ENCODE data around the gene GJC2. TPM values are rescaled to one million over a fixed set of nuclear protein-coding genes. Genes with fewer than 3 reads are reported as not detected.

Gene GJC2
- total and polyA plus RNA-seq, 2 donors (not counting 1 experiment from before 2014, with no cell fraction given) = 0.16 to 0.30 TPM

DNA sequence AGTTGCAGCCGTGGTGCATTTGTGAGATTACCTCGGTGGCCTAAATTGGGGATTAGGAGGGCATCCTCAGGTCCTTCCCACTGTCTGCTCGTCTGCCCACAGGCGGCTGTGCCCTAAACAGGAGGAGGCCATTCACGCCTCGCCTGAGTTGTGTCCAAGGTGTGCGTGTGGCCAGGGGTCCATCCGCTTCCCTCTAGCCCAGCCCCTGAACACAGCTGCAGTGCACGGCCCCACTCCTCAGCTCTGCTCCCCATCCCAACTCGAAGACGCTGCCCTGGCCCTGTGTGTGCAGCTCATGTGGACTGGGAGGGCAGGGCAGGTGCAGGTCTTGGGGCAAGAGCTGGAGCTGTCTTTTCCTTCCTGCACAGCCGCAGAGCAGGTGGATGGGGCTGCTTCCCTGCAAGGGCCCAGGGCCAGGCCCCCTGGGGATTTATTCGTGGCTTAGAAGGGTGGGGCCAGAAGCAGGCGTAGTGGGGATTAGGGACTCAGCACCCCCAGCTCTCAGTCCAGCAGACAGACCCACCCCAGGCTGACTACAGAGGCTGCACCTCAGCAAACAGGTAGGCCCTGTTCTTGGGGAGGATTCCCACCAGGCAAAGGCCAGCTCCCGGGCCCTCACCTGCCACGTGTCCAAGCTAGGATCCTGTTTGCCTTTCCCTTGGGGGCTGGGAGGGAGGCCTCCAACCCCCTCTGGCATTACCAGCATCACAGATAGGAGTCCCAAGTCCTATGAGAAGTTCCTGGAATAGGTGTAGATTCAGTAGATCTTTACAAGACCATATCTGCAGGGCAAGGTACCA lies 5.3 kb upstream of the GJC2 start:
- Histone ChIP-seq H4K20me1 (ENCODE audit: control insufficient read depth, insufficient read depth, low read length, poor library complexity, severe bottlenecking) (peaks cover 91% of the 10 kb centered on the region), H3K4me2 (replicated peaks; ENCODE audit: low read depth, low read length, poor library complexity, severe bottlenecking) (no peak overlapping the region), H2AFZ (ENCODE audit: insufficient read depth, low read depth, low read length, poor library complexity, severe bottlenecking) (no peak overlapping the region), H3K79me2 (ENCODE audit: control insufficient read depth, insufficient read depth, low read length) (peaks cover 65% of the 10 kb centered on the region), H3K36me3 (replicated peaks in 1 of 2; ENCODE audit: control extremely low read depth in 1 of 2, control insufficient read depth in 1 of 2, extremely low read depth in 1 of 2, insufficient read depth in 2 of 2, low read length in 1 of 2) (peaks cover 0 to 49% of the 10 kb centered on the region in 2 experiments), H3K4me1 (ENCODE audit: control insufficient read depth in 2 of 2, insufficient read depth in 2 of 2, low read length in 2 of 2) (peaks cover 31 to 44% of the 10 kb centered on the region in 2 donors), H3K9ac (ENCODE audit: low read length) (no peak overlapping the region), H3K27me3 (replicated peaks in 1 of 4; ENCODE audit: control extremely low read depth in 1 of 4, control insufficient read depth in 3 of 4, insufficient read depth in 4 of 4, low read length in 3 of 4) (no peaks in the 10 kb centered on the region), H3K4me3 (ENCODE audit: control extremely low read depth in 1 of 5, extremely low read depth in 1 of 5, insufficient read depth in 1 of 5, low read depth in 2 of 5, low read length in 4 of 5) (no peak overlapping the region), H3K9me3 (ENCODE audit: control extremely low read depth in 1 of 3, control insufficient read depth in 2 of 3, insufficient read depth in 1 of 3, low read length in 2 of 3) (peaks cover 0 to 2% (median 0%) of the 10 kb centered on the region in 3 donors), H3K27ac (ENCODE audit: low read length in 2 of 2) (no peak overlapping the region)
- TF ChIP-seq, protein P1, sequence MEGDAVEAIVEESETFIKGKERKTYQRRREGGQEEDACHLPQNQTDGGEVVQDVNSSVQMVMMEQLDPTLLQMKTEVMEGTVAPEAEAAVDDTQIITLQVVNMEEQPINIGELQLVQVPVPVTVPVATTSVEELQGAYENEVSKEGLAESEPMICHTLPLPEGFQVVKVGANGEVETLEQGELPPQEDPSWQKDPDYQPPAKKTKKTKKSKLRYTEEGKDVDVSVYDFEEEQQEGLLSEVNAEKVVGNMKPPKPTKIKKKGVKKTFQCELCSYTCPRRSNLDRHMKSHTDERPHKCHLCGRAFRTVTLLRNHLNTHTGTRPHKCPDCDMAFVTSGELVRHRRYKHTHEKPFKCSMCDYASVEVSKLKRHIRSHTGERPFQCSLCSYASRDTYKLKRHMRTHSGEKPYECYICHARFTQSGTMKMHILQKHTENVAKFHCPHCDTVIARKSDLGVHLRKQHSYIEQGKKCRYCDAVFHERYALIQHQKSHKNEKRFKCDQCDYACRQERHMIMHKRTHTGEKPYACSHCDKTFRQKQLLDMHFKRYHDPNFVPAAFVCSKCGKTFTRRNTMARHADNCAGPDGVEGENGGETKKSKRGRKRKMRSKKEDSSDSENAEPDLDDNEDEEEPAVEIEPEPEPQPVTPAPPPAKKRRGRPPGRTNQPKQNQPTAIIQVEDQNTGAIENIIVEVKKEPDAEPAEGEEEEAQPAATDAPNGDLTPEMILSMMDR (IDR thresholded peaks at IDR 0.05) = no peak
- no peak for TF ChIP-seq EZH2 (IDR thresholded peaks at IDR 0.05; ENCODE audit: borderline replicate concordance, insufficient read depth, low read depth, low read length, poor library complexity, severe bottlenecking)
- DNase-seq (no peak), ATAC-seq (ENCODE audit: low read depth) (no peak)
- CTCF ChIA-PET = interaction anchor here (1.4 kb wide), 1 partner anchor 14 kb away, joined by 4 read pairs; no protein-coding TSS in a partner anchor
- WGBS (ENCODE audit: insufficient coverage) = 73% methylated on average over 11 of the region's 16 CpGs
- H3K4me3 Mint-ChIP-seq = peak overlapping the region; percentile 29
- intact Hi-C loops (cut with micrococcal nuclease) = no loop called here
- no peaks in the 10 kb centered on the region for H3K9me3 Mint-ChIP-seq (ENCODE audit: insufficient read depth)
- H3K4me1 Mint-ChIP-seq = peaks cover 41% of the 10 kb centered on the region
- POLR2A ChIA-PET = interaction anchor here (0.6 kb wide), 1 partner anchor 15 kb away, joined by 8 read pairs; no protein-coding TSS in a partner anchor
- H3K27me3 Mint-ChIP-seq = no peaks in the 10 kb centered on the region
- H3K27ac Mint-ChIP-seq = no peak overlapping the region

DNA sequence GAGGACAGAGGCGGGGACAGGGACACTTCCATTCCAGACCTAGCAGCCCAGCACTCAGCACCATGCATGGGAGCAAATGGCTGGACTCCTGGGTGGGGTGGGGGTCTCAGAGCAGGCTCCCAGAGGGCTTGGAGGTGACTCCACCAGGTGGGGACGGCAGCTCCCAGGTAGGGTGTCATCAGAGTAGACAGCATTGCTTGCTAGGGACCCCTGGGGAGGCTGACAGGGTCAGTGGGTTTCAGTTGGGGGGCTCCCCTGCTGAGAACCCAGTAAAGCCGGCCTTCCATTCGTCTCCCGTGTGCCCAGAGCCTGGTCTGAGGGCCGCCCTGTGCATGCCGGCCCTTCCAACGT lies 4.8 kb upstream of the GJC2 start:
- H3K36me3 ChIP-seq (replicated peaks in 1 of 2; ENCODE audit: control extremely low read depth in 1 of 2, control insufficient read depth in 1 of 2, extremely low read depth in 1 of 2, insufficient read depth in 2 of 2, low read length in 1 of 2) = peaks cover 0 to 49% of the 10 kb centered on the region in 2 experiments
- H2AFZ ChIP-seq (ENCODE audit: insufficient read depth, low read depth, low read length, poor library complexity, severe bottlenecking) = no peak overlapping the region
- ChIA-PET CTCF (interaction anchor here (1.4 kb wide), 1 partner anchor 14 kb away, joined by 4 read pairs; no protein-coding TSS in a partner anchor), POLR2A (interaction anchor here (0.8 kb wide), 1 partner anchor 20 kb away, joined by 3 read pairs; the partner anchor contains the start of gene IBA57)
- Mint-ChIP-seq H3K27me3 (no peaks in the 10 kb centered on the region), H3K27ac (no peak overlapping the region), H3K4me1 (peaks cover 35% of the 10 kb centered on the region), H3K4me3 (no peak overlapping the region), H3K9me3 (ENCODE audit: insufficient read depth) (no peaks in the 10 kb centered on the region)
- no peak overlapping the region for H3K4me3 ChIP-seq (ENCODE audit: control extremely low read depth in 1 of 5, extremely low read depth in 1 of 5, insufficient read depth in 1 of 5, low read depth in 2 of 5, low read length in 4 of 5)
- 98% methylated on average over 7 of the region's 8 CpGs for WGBS (ENCODE audit: insufficient coverage)
- TF ChIP-seq EZH2 (IDR thresholded peaks at IDR 0.05; ENCODE audit: borderline replicate concordance, insufficient read depth, low read depth, low read length, poor library complexity, severe bottlenecking) = no peak
- TF ChIP-seq, protein P1 (IDR thresholded peaks at IDR 0.05) = no peak
- intact Hi-C loops (cut with micrococcal nuclease) = no loop called here
- peaks cover 30 to 42% of the 10 kb centered on the region in 2 donors for H3K4me1 ChIP-seq (ENCODE audit: control insufficient read depth in 2 of 2, insufficient read depth in 2 of 2, low read length in 2 of 2)
- peaks cover 65% of the 10 kb centered on the region for H3K79me2 ChIP-seq (ENCODE audit: control insufficient read depth, insufficient read depth, low read length)
- no peak for DNase-seq
- H4K20me1 ChIP-seq (ENCODE audit: control insufficient read depth, insufficient read depth, low read length, poor library complexity, severe bottlenecking) = peaks cover 97% of the 10 kb centered on the region
- no peak overlapping the region for H3K4me2 ChIP-seq (replicated peaks; ENCODE audit: low read depth, low read length, poor library complexity, severe bottlenecking)
- H3K9ac ChIP-seq (ENCODE audit: low read length) = no peak overlapping the region
- H3K27me3 ChIP-seq (replicated peaks in 1 of 4; ENCODE audit: control extremely low read depth in 1 of 4, control insufficient read depth in 3 of 4, insufficient read depth in 4 of 4, low read length in 3 of 4) = no peaks in the 10 kb centered on the region
- H3K9me3 ChIP-seq (ENCODE audit: control extremely low read depth in 1 of 3, control insufficient read depth in 2 of 3, insufficient read depth in 1 of 3, low read length in 2 of 3) = no peaks in the 10 kb centered on the region
- ATAC-seq (ENCODE audit: low read depth) = no peak
- H3K27ac ChIP-seq (ENCODE audit: low read length in 2 of 2) = no peak overlapping the region
